ENCODE measurements around the gene EHD4.

GRCh38 chr15:41944313-41944940 lies 27.9 kb downstream of the EHD4 start:
- TF ChIP-seq CTCF (IDR thresholded peaks at IDR 0.05) (no peak), POLR2A (IDR thresholded peaks at IDR 0.05) (no peak)

All from body of pancreas (tissue), 4 donors.